NCI-H345 treated with DMSO at 0.1 percent for 48 hours (cell line): Measurements from ENCODE around the gene FZD8.

Experiments
- DNase-seq: peaks from one replicate; lab custom pipeline; 2025; ENCODE audit not compliant: unreplicated experiment; lab: John Stamatoyannopoulos, UW

The FZD8 gene

GRCh38 chr10:35606430-35606829, 35.7 kb downstream of the FZD8 start:
- no peak for DNase-seq

- DNase-seq = no peak
Observed at GRCh38 chr10:35605191-35605590, 36.9 kb downstream of the FZD8 start, which contains the start of gene GJD4. GJD4 (plus strand) TSS chr10:35605341; CDS start chr10:35605568, 227 bp downstream.

GRCh38 chr10:35600193-35600592, 41.9 kb downstream of the FZD8 start:
- DNase-seq = no peak

- DNase-seq = no peak
Observed at GRCh38 chr10:35598379-35598778, 43.7 kb downstream of the FZD8 start.

GRCh38 chr10:35595106-35595505, 47.0 kb downstream of the FZD8 start:
- no peak for DNase-seq

GRCh38 chr10:35594115-35595079, 47.7 kb downstream of the FZD8 start:
- no peak for DNase-seq

GRCh38 chr10:35592441-35592840, 49.7 kb downstream of the FZD8 start:
- no peak for DNase-seq

- no peak for DNase-seq
Observed at GRCh38 chr10:35588836-35589235, 53.3 kb downstream of the FZD8 start.
